Brain microvascular endothelial cell (primary cell): ENCODE results near the gene C3orf20.

Experiments used
- DNase-seq: peaks from one replicate; pipeline ENCODE4 v3.0.0-alpha.2; 2020
- H3K27ac ChIP-seq: fragments of 250-450 bp; sonication (Bioruptor Pico); 2 replicates; pipeline ENCODE4 v1.5.1; 2020; ENCODE audit warnings: mild to moderate bottlenecking, moderate library complexity
- H3K27me3 ChIP-seq: fragments of 250-450 bp; sonication (Bioruptor Pico); replicated peaks from 2 replicates; pipeline ENCODE4 v1.5.1; 2020; ENCODE audit warnings: mild to moderate bottlenecking
- H3K36me3 ChIP-seq: fragments of 250-450 bp; sonication (Bioruptor Pico); replicated peaks from 2 replicates; pipeline ENCODE4 v1.5.1; 2020; ENCODE audit warnings: mild to moderate bottlenecking
- H3K4me3 ChIP-seq: 2 replicates; pipeline ENCODE4 v1.5.1; 2011; ENCODE audit warnings: low read depth, mild to moderate bottlenecking, control low read depth, low read length, moderate library complexity
- CTCF ChIP-seq: IDR thresholded peaks from 2 replicates; pipeline ENCODE4 v1.5.1; 2011; ENCODE audit warnings: low read depth, mild to moderate bottlenecking, moderate library complexity, low read length, control low read depth, inconsistent platforms; ENCODE audit errors: missing control alignments
- in situ Hi-C: cut with HindIII; loops from 2 replicates; pipeline ENCODE4 v1.10.0; 2017; ENCODE audit warnings: low sequenced_read_pairs, low pct_ligation_motif_present

The C3orf20 gene

GRCh38 chr3:14684447-14684846 lies 9.5 kb downstream of the C3orf20 start:
- in situ Hi-C loops, result no loop called here
- no peak for TF ChIP-seq CTCF
- Histone ChIP-seq H3K36me3 (no peaks in the 10 kb centered on the region), H3K4me3 (no peak overlapping the region), H3K27ac (no peak overlapping the region), H3K27me3 (peaks cover 3% of the 10 kb centered on the region)
- no peak for DNase-seq

- TF ChIP-seq CTCF, result no peak
Measured at GRCh38 chr3:14685179-14685578, 10.2 kb downstream of the C3orf20 start.

GRCh38 chr3:14687360-14687759 lies 12.4 kb downstream of the C3orf20 start:
- peaks cover 3% of the 10 kb centered on the region for H3K27me3 ChIP-seq
- in situ Hi-C loops, result no loop called here
- no peak overlapping the region for H3K4me3 ChIP-seq
- no peak for DNase-seq
- no peak for TF ChIP-seq CTCF
- H3K27ac ChIP-seq, result no peak overlapping the region
- H3K36me3 ChIP-seq, result no peaks in the 10 kb centered on the region

More at GRCh38 chr3:14685179-14685578, 10.2 kb downstream of the C3orf20 start:
- peaks cover 3% of the 10 kb centered on the region for H3K27me3 ChIP-seq
- H3K4me3 ChIP-seq, result no peak overlapping the region
- no peaks in the 10 kb centered on the region for H3K36me3 ChIP-seq
- H3K27ac ChIP-seq, result no peak overlapping the region
- in situ Hi-C loops, result no loop called here
- no peak for DNase-seq

GRCh38 chr3:14688525-14688924 lies 13.6 kb downstream of the C3orf20 start:
- Histone ChIP-seq H3K27ac (no peak overlapping the region), H3K27me3 (peaks cover 3% of the 10 kb centered on the region), H3K36me3 (no peaks in the 10 kb centered on the region), H3K4me3 (no peak overlapping the region)
- no peak for TF ChIP-seq CTCF
- no peak for DNase-seq
- in situ Hi-C loops, result no loop called here

- no peak for DNase-seq
- Histone ChIP-seq H3K27ac (no peak overlapping the region), H3K4me3 (no peak overlapping the region), H3K36me3 (no peaks in the 10 kb centered on the region), H3K27me3 (peaks cover 3% of the 10 kb centered on the region)
- in situ Hi-C loops, result no loop called here
- no peak for TF ChIP-seq CTCF
Measured at GRCh38 chr3:14689247-14689980, 14.5 kb downstream of the C3orf20 start.

GRCh38 chr3:14691239-14691638 lies 16.3 kb downstream of the C3orf20 start:
- no peak for TF ChIP-seq CTCF
- H3K36me3 ChIP-seq, result no peaks in the 10 kb centered on the region
- no peak overlapping the region for H3K27ac ChIP-seq
- no peak for DNase-seq
- peaks cover 3% of the 10 kb centered on the region for H3K27me3 ChIP-seq
- no peak overlapping the region for H3K4me3 ChIP-seq
- in situ Hi-C loops, result no loop called here
